ENCODE measurements around the gene PRKAR2A. TPM values are rescaled to one million over a fixed set of nuclear protein-coding genes. Genes with fewer than 3 reads are reported as not detected.

Gene PRKAR2A
- total and polyA plus RNA-seq, 10 of the 15 experiments (the other 5 are each of a cell fraction or from before 2014, with no cell fraction given), result 9.8 to 46.2 (median 13.2) TPM

GRCh38 chr3:48696601-48697000 is 151.1 kb downstream of the PRKAR2A start (continued):
- TF ChIP-seq, protein P1, sequence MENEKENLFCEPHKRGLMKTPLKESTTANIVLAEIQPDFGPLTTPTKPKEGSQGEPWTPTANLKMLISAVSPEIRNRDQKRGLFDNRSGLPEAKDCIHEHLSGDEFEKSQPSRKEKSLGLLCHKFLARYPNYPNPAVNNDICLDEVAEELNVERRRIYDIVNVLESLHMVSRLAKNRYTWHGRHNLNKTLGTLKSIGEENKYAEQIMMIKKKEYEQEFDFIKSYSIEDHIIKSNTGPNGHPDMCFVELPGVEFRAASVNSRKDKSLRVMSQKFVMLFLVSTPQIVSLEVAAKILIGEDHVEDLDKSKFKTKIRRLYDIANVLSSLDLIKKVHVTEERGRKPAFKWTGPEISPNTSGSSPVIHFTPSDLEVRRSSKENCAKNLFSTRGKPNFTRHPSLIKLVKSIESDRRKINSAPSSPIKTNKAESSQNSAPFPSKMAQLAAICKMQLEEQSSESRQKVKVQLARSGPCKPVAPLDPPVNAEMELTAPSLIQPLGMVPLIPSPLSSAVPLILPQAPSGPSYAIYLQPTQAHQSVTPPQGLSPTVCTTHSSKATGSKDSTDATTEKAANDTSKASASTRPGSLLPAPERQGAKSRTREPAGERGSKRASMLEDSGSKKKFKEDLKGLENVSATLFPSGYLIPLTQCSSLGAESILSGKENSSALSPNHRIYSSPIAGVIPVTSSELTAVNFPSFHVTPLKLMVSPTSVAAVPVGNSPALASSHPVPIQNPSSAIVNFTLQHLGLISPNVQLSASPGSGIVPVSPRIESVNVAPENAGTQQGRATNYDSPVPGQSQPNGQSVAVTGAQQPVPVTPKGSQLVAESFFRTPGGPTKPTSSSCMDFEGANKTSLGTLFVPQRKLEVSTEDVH (IDR thresholded peaks at IDR 0.05; ENCODE audit: low read depth, partially characterized antibody), result no peak
- TF ChIP-seq POLR2AphosphoS5 (IDR thresholded peaks at IDR 0.05; ENCODE audit: low read length), result no peak
- TF ChIP-seq TARDBP (IDR thresholded peaks at IDR 0.05; ENCODE audit: borderline replicate concordance), result no peak
- TF ChIP-seq POLR2A (IDR thresholded peaks at IDR 0.05; ENCODE audit: low read depth, low read length), result no peak
- TF ChIP-seq ZNF207 (IDR thresholded peaks at IDR 0.05; ENCODE audit: borderline replicate concordance), result no peak
- TF ChIP-seq NKRF (conservative IDR thresholded peaks at IDR 0.05), result no peak

Other genes with a start within 250 kb of the PRKAR2A start
Only the 7 nearest of the 14 such genes appear.
- gene NCKIPSD, start 162.0 kb downstream of the PRKAR2A start, total RNA-seq (2014; rRNA removed), result 16.3 and 20.8 TPM in 2 replicates
- 7.5 and 7.7 TPM in 2 replicates for gene NCKIPSD, start 162.0 kb downstream of the PRKAR2A start, total RNA-seq (2014; rRNA removed; fragmentation: Illumina TruSeq; extraction: Trizol)
- gene NCKIPSD, start 162.0 kb downstream of the PRKAR2A start, total RNA-seq (2021), result 18.9 and 20.1 TPM in 2 replicates
- 16.2 and 31.6 TPM in 2 replicates for gene NCKIPSD, start 162.0 kb downstream of the PRKAR2A start, polyA plus RNA-seq (2011; rRNA removed)
- 5.3 and 11.7 TPM in 2 replicates for gene NCKIPSD, start 162.0 kb downstream of the PRKAR2A start, polyA plus RNA-seq (2014; fragmentation: Illumina TruSeq; extraction: Trizol)
- gene NCKIPSD, start 162.0 kb downstream of the PRKAR2A start, polyA plus RNA-seq (2014; fragmentation: Nextera tagmentation; extraction: Ambion mirVana), result 1 to 10 TPM in 1 of 2 experiments, under 1 TPM in 1; 0.93 to 2.9 TPM
- 16.8 and 17.7 TPM in 2 replicates for gene NCKIPSD, start 162.0 kb downstream of the PRKAR2A start, polyA plus RNA-seq (2014; rRNA removed)
- gene NCKIPSD, start 162.0 kb downstream of the PRKAR2A start, polyA plus RNA-seq (2016; fragmentation: Nextera tagmentation; extraction: Ambion mirVana), result 10 to 100 TPM; 14.9 to 15.5 TPM
- 61.7 and 70.2 TPM in 2 replicates for gene IP6K2, start 130.7 kb downstream of the PRKAR2A start, total RNA-seq (2014; rRNA removed)
- 67.0 and 68.7 TPM in 2 replicates for gene IP6K2, start 130.7 kb downstream of the PRKAR2A start, total RNA-seq (2014; rRNA removed; fragmentation: Illumina TruSeq; extraction: Trizol)
- 57.4 and 59.7 TPM in 2 replicates for gene IP6K2, start 130.7 kb downstream of the PRKAR2A start, total RNA-seq (2021)
- 77.9 and 95.9 TPM in 2 replicates for gene IP6K2, start 130.7 kb downstream of the PRKAR2A start, polyA plus RNA-seq (2011; rRNA removed)
- gene IP6K2, start 130.7 kb downstream of the PRKAR2A start, polyA plus RNA-seq (2014; fragmentation: Illumina TruSeq; extraction: Trizol), result 69.3 and 70.7 TPM in 2 replicates
- 10 to 100 TPM; 25.8 to 37.6 TPM for gene IP6K2, start 130.7 kb downstream of the PRKAR2A start, polyA plus RNA-seq (2014; fragmentation: Nextera tagmentation; extraction: Ambion mirVana)
- 77.5 and 82.0 TPM in 2 replicates for gene IP6K2, start 130.7 kb downstream of the PRKAR2A start, polyA plus RNA-seq (2014; rRNA removed)
- gene IP6K2, start 130.7 kb downstream of the PRKAR2A start, polyA plus RNA-seq (2016; fragmentation: Nextera tagmentation; extraction: Ambion mirVana), result 10 to 100 TPM; 78.6 to 81.7 TPM
- 22.4 and 22.9 TPM in 2 replicates for gene SLC25A20, start 51.0 kb upstream of the PRKAR2A start, total RNA-seq (2014; rRNA removed)
- gene SLC25A20, start 51.0 kb upstream of the PRKAR2A start, total RNA-seq (2014; rRNA removed; fragmentation: Illumina TruSeq; extraction: Trizol), result 20.7 and 24.2 TPM in 2 replicates
- 12.9 and 14.5 TPM in 2 replicates for gene SLC25A20, start 51.0 kb upstream of the PRKAR2A start, total RNA-seq (2021)
- 26.2 and 31.5 TPM in 2 replicates for gene SLC25A20, start 51.0 kb upstream of the PRKAR2A start, polyA plus RNA-seq (2011; rRNA removed)
- gene SLC25A20, start 51.0 kb upstream of the PRKAR2A start, polyA plus RNA-seq (2014; fragmentation: Illumina TruSeq; extraction: Trizol), result 21.9 and 24.0 TPM in 2 replicates
- 10 to 100 TPM; 14.4 to 18.7 TPM for gene SLC25A20, start 51.0 kb upstream of the PRKAR2A start, polyA plus RNA-seq (2014; fragmentation: Nextera tagmentation; extraction: Ambion mirVana)
- 18.5 TPM in 2 replicates for gene SLC25A20, start 51.0 kb upstream of the PRKAR2A start, polyA plus RNA-seq (2014; rRNA removed)
- 10 to 100 TPM; 31.5 to 38.6 TPM for gene SLC25A20, start 51.0 kb upstream of the PRKAR2A start, polyA plus RNA-seq (2016; fragmentation: Nextera tagmentation; extraction: Ambion mirVana)
- gene ARIH2, start 71.0 kb upstream of the PRKAR2A start, total RNA-seq (2014; rRNA removed), result 74.7 and 77.4 TPM in 2 replicates
- gene ARIH2, start 71.0 kb upstream of the PRKAR2A start, total RNA-seq (2014; rRNA removed; fragmentation: Illumina TruSeq; extraction: Trizol), result 63.6 and 67.1 TPM in 2 replicates
- 58.7 and 61.8 TPM in 2 replicates for gene ARIH2, start 71.0 kb upstream of the PRKAR2A start, total RNA-seq (2021)
- gene ARIH2, start 71.0 kb upstream of the PRKAR2A start, polyA plus RNA-seq (2011; rRNA removed), result 59.7 and 74.0 TPM in 2 replicates
- 50.5 and 60.2 TPM in 2 replicates for gene ARIH2, start 71.0 kb upstream of the PRKAR2A start, polyA plus RNA-seq (2014; fragmentation: Illumina TruSeq; extraction: Trizol)
- 10 to 100 TPM; 18.7 to 22.2 TPM for gene ARIH2, start 71.0 kb upstream of the PRKAR2A start, polyA plus RNA-seq (2014; fragmentation: Nextera tagmentation; extraction: Ambion mirVana)
- 56.8 and 58.5 TPM in 2 replicates for gene ARIH2, start 71.0 kb upstream of the PRKAR2A start, polyA plus RNA-seq (2014; rRNA removed)
- gene ARIH2, start 71.0 kb upstream of the PRKAR2A start, polyA plus RNA-seq (2016; fragmentation: Nextera tagmentation; extraction: Ambion mirVana), result 10 to 100 TPM; 70.1 to 74.4 TPM
- gene P4HTM, start 142.4 kb upstream of the PRKAR2A start, total RNA-seq (2014; rRNA removed), result 27.1 and 31.1 TPM in 2 replicates
- gene P4HTM, start 142.4 kb upstream of the PRKAR2A start, total RNA-seq (2014; rRNA removed; fragmentation: Illumina TruSeq; extraction: Trizol), result 13.6 and 13.7 TPM in 2 replicates
- gene P4HTM, start 142.4 kb upstream of the PRKAR2A start, total RNA-seq (2021), result 24.4 and 28.6 TPM in 2 replicates
- gene P4HTM, start 142.4 kb upstream of the PRKAR2A start, polyA plus RNA-seq (2011; rRNA removed), result 15.8 and 23.6 TPM in 2 replicates
- gene P4HTM, start 142.4 kb upstream of the PRKAR2A start, polyA plus RNA-seq (2014; fragmentation: Illumina TruSeq; extraction: Trizol), result 5.3 and 9.7 TPM in 2 replicates
- 1 to 10 TPM in 1 of 2 experiments, under 1 TPM in 1; 0.76 to 6.5 TPM for gene P4HTM, start 142.4 kb upstream of the PRKAR2A start, polyA plus RNA-seq (2014; fragmentation: Nextera tagmentation; extraction: Ambion mirVana)
- gene P4HTM, start 142.4 kb upstream of the PRKAR2A start, polyA plus RNA-seq (2014; rRNA removed), result 28.7 and 28.8 TPM in 2 replicates
- 10 to 100 TPM; 22.7 to 23.1 TPM for gene P4HTM, start 142.4 kb upstream of the PRKAR2A start, polyA plus RNA-seq (2016; fragmentation: Nextera tagmentation; extraction: Ambion mirVana)
- 72.6 and 85.5 TPM in 2 replicates for gene WDR6, start 159.5 kb upstream of the PRKAR2A start, total RNA-seq (2014; rRNA removed)
- 57.8 and 59.9 TPM in 2 replicates for gene WDR6, start 159.5 kb upstream of the PRKAR2A start, total RNA-seq (2014; rRNA removed; fragmentation: Illumina TruSeq; extraction: Trizol)
- 150 and 169 TPM in 2 replicates for gene WDR6, start 159.5 kb upstream of the PRKAR2A start, total RNA-seq (2021)
- 53.5 and 119 TPM in 2 replicates for gene WDR6, start 159.5 kb upstream of the PRKAR2A start, polyA plus RNA-seq (2011; rRNA removed)
- gene WDR6, start 159.5 kb upstream of the PRKAR2A start, polyA plus RNA-seq (2014; fragmentation: Illumina TruSeq; extraction: Trizol), result 60.4 and 105 TPM in 2 replicates
- 10 to 100 TPM; 21.3 to 24.1 TPM for gene WDR6, start 159.5 kb upstream of the PRKAR2A start, polyA plus RNA-seq (2014; fragmentation: Nextera tagmentation; extraction: Ambion mirVana)
- gene WDR6, start 159.5 kb upstream of the PRKAR2A start, polyA plus RNA-seq (2014; rRNA removed), result 126 and 141 TPM in 2 replicates
- gene WDR6, start 159.5 kb upstream of the PRKAR2A start, polyA plus RNA-seq (2016; fragmentation: Nextera tagmentation; extraction: Ambion mirVana), result 100 to 1,000 TPM; 110 to 116 TPM
- gene DALRD3, start 170.7 kb upstream of the PRKAR2A start, total RNA-seq (2014; rRNA removed), result 28.2 and 30.4 TPM in 2 replicates
- gene DALRD3, start 170.7 kb upstream of the PRKAR2A start, total RNA-seq (2014; rRNA removed; fragmentation: Illumina TruSeq; extraction: Trizol), result 12.2 and 14.9 TPM in 2 replicates
- 20.5 and 23.7 TPM in 2 replicates for gene DALRD3, start 170.7 kb upstream of the PRKAR2A start, total RNA-seq (2021)
- 15.6 and 26.3 TPM in 2 replicates for gene DALRD3, start 170.7 kb upstream of the PRKAR2A start, polyA plus RNA-seq (2011; rRNA removed)
- gene DALRD3, start 170.7 kb upstream of the PRKAR2A start, polyA plus RNA-seq (2014; fragmentation: Illumina TruSeq; extraction: Trizol), result 13.8 and 15.7 TPM in 2 replicates
- 10 to 100 TPM; 10.1 to 21.9 TPM for gene DALRD3, start 170.7 kb upstream of the PRKAR2A start, polyA plus RNA-seq (2014; fragmentation: Nextera tagmentation; extraction: Ambion mirVana)
- 23.0 and 27.3 TPM in 2 replicates for gene DALRD3, start 170.7 kb upstream of the PRKAR2A start, polyA plus RNA-seq (2014; rRNA removed)
- 10 to 100 TPM; 21.2 to 26.0 TPM for gene DALRD3, start 170.7 kb upstream of the PRKAR2A start, polyA plus RNA-seq (2016; fragmentation: Nextera tagmentation; extraction: Ambion mirVana)